OCI-LY3 (cell line): Measurements from ENCODE around the gene C2CD4B.

Experiments used
- EZH2phosphoT487 ChIP-seq: fragments of 200-600 bp; shearing (Covaris generic); IDR thresholded peaks from 2 replicates; pipeline ENCODE4 v1.6.1; 2018; ENCODE audit warnings: antibody characterized with exemption, mixed run types, low read depth
- TF ChIP-seq, protein P1 (sequence below): fragments of 200-600, 300-600 bp; sonication (generic); IDR thresholded peaks from 2 replicates; pipeline ENCODE4 v1.5.1; 2014; ENCODE audit warnings: antibody characterized with exemption, low read length, low read depth

DNA sequence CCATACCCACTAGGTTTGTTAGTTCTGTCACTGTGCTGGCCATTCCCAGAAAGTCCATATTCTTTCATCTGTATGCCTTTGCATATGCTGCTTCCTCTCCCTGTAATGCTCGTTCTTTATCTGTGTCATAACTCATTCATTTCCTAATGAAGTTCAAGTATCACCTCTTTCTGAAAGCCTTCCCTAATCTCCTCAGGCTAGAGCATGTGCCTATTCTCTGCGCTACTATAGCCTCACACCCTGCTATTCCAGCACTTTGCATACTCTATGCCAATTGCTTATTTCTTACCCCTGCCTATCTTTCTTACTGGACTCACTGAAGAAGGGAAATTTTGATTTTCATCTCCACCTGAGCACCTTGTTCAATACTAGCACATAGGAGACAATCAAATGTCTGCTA is 25.6 kb upstream of the C2CD4B start:
- TF ChIP-seq, protein P1, sequence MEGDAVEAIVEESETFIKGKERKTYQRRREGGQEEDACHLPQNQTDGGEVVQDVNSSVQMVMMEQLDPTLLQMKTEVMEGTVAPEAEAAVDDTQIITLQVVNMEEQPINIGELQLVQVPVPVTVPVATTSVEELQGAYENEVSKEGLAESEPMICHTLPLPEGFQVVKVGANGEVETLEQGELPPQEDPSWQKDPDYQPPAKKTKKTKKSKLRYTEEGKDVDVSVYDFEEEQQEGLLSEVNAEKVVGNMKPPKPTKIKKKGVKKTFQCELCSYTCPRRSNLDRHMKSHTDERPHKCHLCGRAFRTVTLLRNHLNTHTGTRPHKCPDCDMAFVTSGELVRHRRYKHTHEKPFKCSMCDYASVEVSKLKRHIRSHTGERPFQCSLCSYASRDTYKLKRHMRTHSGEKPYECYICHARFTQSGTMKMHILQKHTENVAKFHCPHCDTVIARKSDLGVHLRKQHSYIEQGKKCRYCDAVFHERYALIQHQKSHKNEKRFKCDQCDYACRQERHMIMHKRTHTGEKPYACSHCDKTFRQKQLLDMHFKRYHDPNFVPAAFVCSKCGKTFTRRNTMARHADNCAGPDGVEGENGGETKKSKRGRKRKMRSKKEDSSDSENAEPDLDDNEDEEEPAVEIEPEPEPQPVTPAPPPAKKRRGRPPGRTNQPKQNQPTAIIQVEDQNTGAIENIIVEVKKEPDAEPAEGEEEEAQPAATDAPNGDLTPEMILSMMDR, result no peak
- no peak for TF ChIP-seq EZH2phosphoT487
